Ishikawa (cell line): Measurements from ENCODE around the gene TMEM44.

Source experiments
- CEBPB ChIP-seq: IDR thresholded peaks from 2 replicates; pipeline ENCODE4 v1.6.1; 2012
- CREB1 ChIP-seq: IDR thresholded peaks from 2 replicates; pipeline ENCODE4 v1.6.1; 2012; ENCODE audit warnings: low read depth
- EGR1 ChIP-seq: IDR thresholded peaks from 2 replicates; pipeline ENCODE4 v1.6.1; 2012
- EP300 ChIP-seq: IDR thresholded peaks from 2 replicates; pipeline ENCODE4 v1.6.1; 2012; ENCODE audit warnings: borderline replicate concordance
- FOXM1 ChIP-seq: IDR thresholded peaks from 2 replicates; pipeline ENCODE4 v1.6.1; 2012; ENCODE audit warnings: low read depth, borderline replicate concordance
- MAX ChIP-seq: IDR thresholded peaks from 2 replicates; pipeline ENCODE4 v1.6.1; 2012
- NFIC ChIP-seq: IDR thresholded peaks from 2 replicates; pipeline ENCODE4 v1.6.1; 2012
- RAD21 ChIP-seq: IDR thresholded peaks from 2 replicates; pipeline ENCODE4 v1.6.1; 2012; ENCODE audit warnings: low read depth
- REST ChIP-seq: IDR thresholded peaks from 2 replicates; pipeline ENCODE4 v1.6.1; 2012; ENCODE audit warnings: low read depth, mild to moderate bottlenecking
- TAF1 ChIP-seq: IDR thresholded peaks from 2 replicates; pipeline ENCODE4 v1.6.1; 2012; ENCODE audit warnings: low read depth, mild to moderate bottlenecking
- TCF12 ChIP-seq: IDR thresholded peaks from 2 replicates; pipeline ENCODE4 v1.6.1; 2012; ENCODE audit warnings: low read depth
- TEAD4 ChIP-seq: IDR thresholded peaks from 2 replicates; pipeline ENCODE4 v1.6.1; 2012
- USF1 ChIP-seq: IDR thresholded peaks from 2 replicates; pipeline ENCODE4 v1.6.1; 2012
- YY1 ChIP-seq: IDR thresholded peaks from 2 replicates; pipeline ENCODE4 v1.6.1; 2012; ENCODE audit warnings: low read depth
- ZBTB7A ChIP-seq: IDR thresholded peaks from 2 replicates; pipeline ENCODE4 v1.6.1; 2012; ENCODE audit warnings: low read depth

The TMEM44 gene

GRCh38 chr3:194617827-194618226 lies 15.4 kb downstream of the TMEM44 start:
- TF ChIP-seq RAD21 (no peak), USF1 (no peak), CREB1 (no peak), CEBPB (no peak), ZBTB7A (no peak), TAF1 (no peak), REST (no peak), NFIC (peak; percentile 90), YY1 (peak; percentile 75), TCF12 (peak; percentile 54; the same call in 1 of the 2 replicates), EP300 (no peak), EGR1 (no peak), MAX (no peak), FOXM1 (no peak), TEAD4 (peak; percentile 61; the same call in 1 of the 2 replicates)

- TF ChIP-seq CEBPB, result no peak
- no peak for TF ChIP-seq FOXM1
- no peak for TF ChIP-seq ZBTB7A
- TF ChIP-seq USF1, result no peak
- no peak for TF ChIP-seq TEAD4
- no peak for TF ChIP-seq EP300
- no peak for TF ChIP-seq NFIC
- TF ChIP-seq TAF1, result no peak
- no peak for TF ChIP-seq YY1
- TF ChIP-seq EGR1, result no peak
- no peak for TF ChIP-seq CREB1
- no peak for TF ChIP-seq RAD21
- TF ChIP-seq TCF12, result no peak
- no peak for TF ChIP-seq MAX
- no peak for TF ChIP-seq REST
Measured at GRCh38 chr3:194617143-194617671, 16.0 kb downstream of the TMEM44 start.

- no peak for TF ChIP-seq NFIC
- TF ChIP-seq FOXM1, result no peak
- TF ChIP-seq CEBPB, result no peak
- TF ChIP-seq ZBTB7A, result no peak
- no peak for TF ChIP-seq CREB1
- no peak for TF ChIP-seq MAX
- TF ChIP-seq REST, result no peak
Measured at GRCh38 chr3:194615226-194615625, 18.0 kb downstream of the TMEM44 start.

GRCh38 chr3:194612221-194612620 lies 21.0 kb downstream of the TMEM44 start:
- TF ChIP-seq MAX (no peak), TAF1 (no peak), CREB1 (no peak), FOXM1 (no peak), ZBTB7A (no peak), EP300 (no peak), NFIC (no peak), USF1 (no peak), YY1 (no peak), TCF12 (no peak), CEBPB (no peak), EGR1 (no peak), RAD21 (no peak), REST (no peak), TEAD4 (no peak)
